ENCODE data around the gene COASY. TPM values are rescaled to one million over a fixed set of nuclear protein-coding genes. Genes with fewer than 3 reads are reported as not detected.

Gene COASY
- 27.1 and 30.4 TPM in 2 replicates for total RNA-seq

DNA sequence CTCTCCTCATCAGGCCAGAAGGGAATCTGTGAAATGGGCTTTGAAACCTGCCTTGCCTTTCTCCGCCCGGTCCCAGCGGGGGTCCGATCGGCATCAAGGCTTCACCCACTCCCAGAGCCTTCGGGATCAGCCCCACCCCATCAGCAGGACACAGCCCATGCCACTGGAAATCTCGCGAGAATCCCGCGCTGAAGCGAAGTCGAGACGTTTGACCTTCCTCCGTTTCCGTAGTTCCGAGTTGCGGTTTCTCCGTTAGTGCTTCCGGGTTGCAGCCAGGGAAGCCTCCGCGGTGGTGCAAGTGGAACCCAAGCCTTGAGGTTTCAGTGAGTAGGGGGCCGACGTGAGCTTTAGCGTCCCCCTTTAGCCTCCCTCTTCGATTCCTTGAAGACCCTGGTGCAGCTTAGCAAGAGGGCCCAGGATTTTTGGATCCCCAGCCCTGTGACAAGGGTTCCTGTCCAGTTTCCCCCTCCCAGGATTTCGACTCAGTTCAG is at the start of gene COASY:
Gene COASY (plus strand): TSS at position 252 of the 491 bp plus-strand sequence. CDS start 475 bp downstream, outside the sequence.

DNA sequence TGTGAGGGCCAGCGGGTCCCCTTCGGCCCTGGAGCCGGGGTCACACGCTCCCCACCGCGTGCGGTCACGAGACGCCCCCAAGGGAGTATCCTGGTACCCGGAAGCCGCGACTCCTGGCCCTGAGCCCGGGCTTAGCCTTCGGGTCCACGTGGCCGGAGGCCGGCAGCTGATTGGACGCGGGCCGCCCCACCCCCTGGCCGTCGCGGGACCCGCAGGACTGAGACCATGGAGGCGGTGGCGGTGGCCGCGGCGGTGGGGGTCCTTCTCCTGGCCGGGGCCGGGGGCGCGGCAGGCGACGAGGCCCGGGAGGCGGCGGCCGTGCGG is 25.9 kb upstream of the COASY start, which contains the start of gene NAGLU:
Gene NAGLU (plus strand): TSS at position 194 of the 324 bp plus-strand sequence. CDS start 32 bp downstream, at position 226.

DNA sequence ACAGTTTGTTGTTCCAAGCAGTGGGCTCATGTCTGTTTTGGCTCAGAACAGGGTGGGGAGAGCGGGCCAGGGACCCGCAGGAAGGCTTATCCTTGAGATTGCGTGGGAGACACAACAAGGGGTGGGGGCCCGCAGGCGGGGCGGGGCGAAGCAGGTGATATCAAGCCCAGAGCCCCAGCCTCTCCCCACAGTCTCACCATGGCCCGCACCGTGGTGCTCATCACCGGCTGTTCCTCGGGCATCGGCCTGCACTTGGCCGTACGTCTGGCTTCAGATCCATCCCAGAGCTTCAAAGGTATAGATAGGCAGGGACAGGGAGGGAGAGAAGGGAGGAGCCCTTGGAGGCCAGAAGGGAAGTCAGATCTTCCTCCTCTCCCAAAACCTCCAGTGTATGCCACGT is 9.2 kb upstream of the COASY start, which contains the start of gene HSD17B1:
Gene HSD17B1 (plus strand): TSS at position 188 of the 400 bp plus-strand sequence. CDS start 11 bp downstream, at position 199.

DNA sequence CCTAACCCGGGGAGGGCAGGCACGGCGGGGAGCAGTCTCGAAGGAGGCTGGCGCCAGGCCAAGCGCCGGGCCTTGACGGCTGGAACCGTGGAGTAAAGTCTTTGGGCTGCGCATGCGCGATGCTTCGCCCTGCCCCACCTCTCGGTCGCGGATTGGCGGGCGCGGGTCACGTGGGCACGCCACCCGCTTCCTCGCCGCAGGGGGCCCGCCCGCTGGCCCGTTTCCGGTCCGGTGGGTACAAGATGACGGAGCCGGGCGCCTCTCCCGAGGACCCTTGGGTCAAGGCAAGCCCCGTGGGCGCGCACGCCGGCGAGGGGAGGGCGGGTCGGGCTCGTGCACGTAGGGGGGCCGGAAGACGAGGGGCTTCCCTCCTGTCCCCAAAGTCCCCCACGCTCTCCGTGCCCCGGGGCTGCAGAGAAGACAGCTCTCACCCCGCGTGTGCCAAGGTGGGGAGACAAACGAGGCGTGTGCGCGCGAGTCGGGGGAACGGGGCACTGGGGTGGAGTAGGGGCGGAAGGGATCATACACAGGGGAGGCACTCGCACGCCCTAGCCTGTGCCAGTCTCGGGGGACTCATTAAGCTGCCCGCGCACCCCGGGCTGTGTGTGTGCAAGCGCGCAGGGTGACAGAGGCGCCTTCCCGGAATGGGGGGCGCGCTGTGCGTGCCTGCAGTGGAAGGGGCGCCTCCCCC is 5.1 kb downstream of the COASY start, which contains the start of gene MLX:
Gene MLX (plus strand): TSS at position 218 of the 691 bp plus-strand sequence. CDS start 25 bp downstream, at position 243.

DNA sequence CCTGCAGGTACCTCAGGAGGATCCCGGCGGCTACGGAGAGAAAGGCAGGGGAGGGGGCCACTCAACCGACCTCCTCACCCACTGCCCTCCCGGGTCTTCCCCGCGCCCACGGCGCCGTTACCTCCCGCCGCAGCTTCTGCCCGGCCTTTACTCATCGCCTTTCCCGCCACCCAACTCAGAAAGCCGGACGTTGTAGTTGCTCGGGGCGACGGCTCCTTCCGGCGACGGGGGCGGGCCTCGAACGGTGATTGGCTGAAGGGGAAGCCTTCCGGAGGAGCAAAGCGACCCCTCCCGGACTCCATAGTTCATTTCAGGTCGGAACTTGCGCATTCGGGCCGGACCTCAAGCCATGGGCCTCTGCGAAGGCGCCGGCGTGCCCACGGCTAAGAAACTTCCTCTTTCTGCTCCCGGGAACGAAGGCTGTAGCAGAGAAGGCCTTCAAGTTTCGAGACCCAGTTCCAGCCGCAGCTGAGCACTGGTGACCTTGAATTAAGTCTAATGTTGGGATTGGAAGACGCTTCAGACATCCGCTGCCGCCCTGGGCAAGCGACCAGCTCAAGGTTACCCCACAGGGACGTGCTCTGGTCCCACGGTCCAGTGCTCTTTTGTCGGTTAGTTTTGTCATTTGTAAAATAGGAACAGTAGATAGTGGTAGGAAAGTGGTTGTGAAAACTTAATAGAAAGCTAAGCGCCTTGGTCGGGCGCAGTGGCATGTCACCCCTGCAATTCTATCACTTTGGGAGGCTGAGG is 15.8 kb downstream of the COASY start, which contains the start of gene PSMC3IP:
Gene PSMC3IP (minus strand): TSS at position 198 of the 750 bp plus-strand sequence. CDS start 43 bp downstream, at position 155.

DNA sequence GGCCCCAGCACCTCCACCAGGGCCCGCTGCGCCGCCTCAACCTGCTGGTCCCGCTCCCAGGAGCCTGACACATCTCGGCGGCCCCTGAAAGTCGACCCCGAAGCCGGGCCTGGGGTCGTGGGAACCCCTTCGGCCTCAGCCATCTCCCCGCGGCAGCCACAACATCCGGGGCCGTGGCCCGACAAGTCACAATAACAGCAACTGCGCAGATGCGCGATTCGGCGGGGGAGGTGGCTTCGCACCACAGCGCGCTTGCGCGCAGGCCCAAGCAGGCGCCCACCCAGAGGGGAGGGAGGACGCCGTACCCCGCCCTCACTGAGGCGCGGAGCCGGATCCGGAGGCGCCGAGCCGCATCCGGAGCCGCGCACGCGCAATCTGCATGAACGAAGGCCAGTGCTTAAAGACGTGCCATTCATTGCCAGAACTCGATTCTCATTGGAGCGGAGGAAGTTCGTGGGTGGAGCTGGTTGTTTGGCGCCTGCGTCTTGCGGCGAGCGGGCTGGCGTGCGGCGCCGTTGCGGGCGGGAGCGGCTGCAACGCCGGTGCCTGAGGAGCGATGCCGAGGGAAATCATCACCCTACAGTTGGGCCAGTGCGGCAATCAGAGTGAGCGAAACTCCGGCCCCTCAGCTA is 47.4 kb downstream of the COASY start, which contains the start of the genes RETREG3 and TUBG1:
Gene RETREG3 (minus strand): TSS at position 193 of the 632 bp plus-strand sequence. CDS start 50 bp downstream, at position 143.
Gene TUBG1 (plus strand): TSS at position 502 of the 632 bp plus-strand sequence. CDS start 55 bp downstream, at position 557.

Other genes starting within 250 kb of the COASY start
- 101 and 119 TPM in 2 replicates for gene STAT3, start 173.7 kb upstream of the COASY start, total RNA-seq
- 437 and 1,037 TPM in 2 replicates for gene CAVIN1, start 138.9 kb upstream of the COASY start, total RNA-seq
- gene ATP6V0A1, start 103.3 kb upstream of the COASY start, total RNA-seq: 58.6 and 65.2 TPM in 2 replicates
- 41.2 and 58.4 TPM in 2 replicates for gene NAGLU, start 25.9 kb upstream of the COASY start, total RNA-seq
- gene HSD17B1, start 9.2 kb upstream of the COASY start, total RNA-seq: 6.8 and 8.4 TPM in 2 replicates
- 32.4 and 55.7 TPM in 2 replicates for gene MLX, start 5.0 kb downstream of the COASY start, total RNA-seq
- 1.3 and 13.7 TPM in 2 replicates for gene PSMC3IP, start 15.6 kb downstream of the COASY start, total RNA-seq
- 97.6 and 118 TPM in 2 replicates for gene RETREG3, start 47.2 kb downstream of the COASY start, total RNA-seq
- gene TUBG1, start 47.5 kb downstream of the COASY start, total RNA-seq: 23.0 and 79.5 TPM in 2 replicates
- 10.9 and 14.9 TPM in 2 replicates for gene TUBG2, start 97.1 kb downstream of the COASY start, total RNA-seq
- 10.7 and 11.0 TPM in 2 replicates for gene PLEKHH3, start 114.8 kb downstream of the COASY start, total RNA-seq
- gene CCR10, start 119.7 kb downstream of the COASY start, total RNA-seq: 1.0 and 1.1 TPM in 2 replicates
- gene CNTNAP1, start 120.4 kb downstream of the COASY start, total RNA-seq: 15.6 and 41.1 TPM in 2 replicates
- 20.5 and 31.5 TPM in 2 replicates for gene EZH1, start 182.9 kb downstream of the COASY start, total RNA-seq
- 0.29 TPM in 1 of 2 replicates, not detected in the other for gene RAMP2, start 199.1 kb downstream of the COASY start, total RNA-seq
- gene VPS25, start 211.3 kb downstream of the COASY start, total RNA-seq: 57.3 and 83.3 TPM in 2 replicates
- 0.44 and 1.0 TPM in 2 replicates for gene WNK4, start 218.5 kb downstream of the COASY start, total RNA-seq
- gene COA3, start 236.6 kb downstream of the COASY start, total RNA-seq: 32.4 and 59.3 TPM in 2 replicates
- under 0.01 TPM in 1 of 2 replicates, not detected in the other for gene CNTD1, start 236.7 kb downstream of the COASY start, total RNA-seq